ENCODE data around the gene TRIM52. TPM values are rescaled to one million over a fixed set of nuclear protein-coding genes. Genes with fewer than 3 reads are reported as not detected.

The TRIM52 gene
- total and polyA plus RNA-seq, 2 of the 13 experiments (the other 11 are each of a cell fraction or from before 2014, with no cell fraction given), result 7.2 to 11.6 TPM

DNA sequence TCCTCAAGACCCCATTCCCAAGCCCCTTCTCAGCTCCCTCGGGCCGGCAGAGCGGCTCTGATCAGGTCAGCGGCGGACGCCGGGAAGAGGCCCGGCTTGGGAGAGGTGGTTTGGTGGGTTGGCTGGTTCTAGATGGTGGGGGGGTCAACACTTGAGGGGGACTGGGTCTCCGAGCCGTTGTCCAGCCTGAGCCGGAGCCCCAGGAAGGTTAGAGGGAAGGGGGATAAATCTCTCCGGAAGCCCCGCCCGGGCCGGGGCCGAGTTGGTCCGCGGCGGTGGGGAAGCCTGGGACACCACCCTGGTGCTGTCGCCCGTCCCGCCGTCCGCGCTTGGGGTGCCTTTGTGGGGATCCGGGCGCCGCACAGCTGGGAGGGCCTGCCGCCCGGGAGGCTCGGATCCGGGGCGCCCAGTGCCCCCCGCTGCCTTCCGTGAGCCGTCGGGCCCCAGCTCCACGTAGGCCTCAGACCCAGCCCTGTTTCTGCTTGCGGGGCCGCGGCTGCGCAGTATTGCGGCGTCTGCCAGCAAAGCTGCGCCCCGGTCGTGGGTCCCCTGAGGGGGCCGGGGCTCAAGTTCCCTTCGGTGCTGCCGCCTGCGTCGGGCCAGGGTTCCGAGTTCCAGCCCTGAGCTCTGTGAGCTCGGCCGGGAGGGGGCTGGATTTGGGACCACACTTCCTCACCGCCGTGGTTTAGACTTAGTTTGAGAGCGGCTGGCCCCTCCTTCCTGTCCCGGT is 542 bp upstream of the TRIM52 start (continued):
- TF ChIP-seq UBTF (CRISPR knock-in tag; IDR thresholded peaks at IDR 0.05), result peak; percentile 85; the same call in 1 of the 2 replicates
- 0 out of 2 replicates have a peak, but pooled peaks have one; percentile 24 for TF ChIP-seq HNF4A (CRISPR knock-in tag; IDR thresholded peaks at IDR 0.05)
- TF ChIP-seq FOXJ3 (CRISPR knock-in tag; IDR thresholded peaks at IDR 0.05; ENCODE audit: borderline replicate concordance), result peak; percentile 29; the same call in 1 of the 2 replicates
- TF ChIP-seq SATB2 (CRISPR knock-in tag; IDR thresholded peaks at IDR 0.05), result no peak
- TF ChIP-seq BRCA1 (CRISPR knock-in tag; IDR thresholded peaks at IDR 0.05), result peak; percentile 63
- TF ChIP-seq PCBP2 (optimal IDR thresholded peaks at IDR 0.05; ENCODE audit: low read depth, low read length, poor library complexity, severe bottlenecking), result no peak
- peak; percentile 30; the same call in 1 of the 2 replicates for TF ChIP-seq ZNF879 (CRISPR knock-in tag; IDR thresholded peaks at IDR 0.05)
- TF ChIP-seq PBX3 (CRISPR knock-in tag; IDR thresholded peaks at IDR 0.05; ENCODE audit: borderline replicate concordance), result peak; percentile 73; the same call in 1 of the 2 replicates
- TF ChIP-seq KMT2A (CRISPR knock-in tag; IDR thresholded peaks at IDR 0.05), result no peak; the same call in 1 of the 2 replicates
- TF ChIP-seq ZSCAN31 (CRISPR knock-in tag; IDR thresholded peaks at IDR 0.05; ENCODE audit: low read depth), result no peak
- TF ChIP-seq KDM1A (CRISPR knock-in tag; IDR thresholded peaks at IDR 0.05), result no peak
- TF ChIP-seq DNMT1 (CRISPR knock-in tag; IDR thresholded peaks at IDR 0.05), result no peak
- TF ChIP-seq PHF21A (CRISPR knock-in tag; IDR thresholded peaks at IDR 0.05), result peak; percentile 38
- TF ChIP-seq ZNF781 (CRISPR knock-in tag; IDR thresholded peaks at IDR 0.05; ENCODE audit: borderline replicate concordance, not compliant biosample characterization), result no peak
- no peak for TF ChIP-seq PRMT3 (CRISPR knock-in tag; IDR thresholded peaks at IDR 0.05; ENCODE audit: borderline replicate concordance, low read depth)
- TF ChIP-seq REXO4 (CRISPR knock-in tag; IDR thresholded peaks at IDR 0.05; ENCODE audit: borderline replicate concordance), result no peak
- no peak for TF ChIP-seq SMARCE1 (IDR thresholded peaks at IDR 0.05; ENCODE audit: borderline replicate concordance)
- TF ChIP-seq ZNF589 (CRISPR knock-in tag; conservative IDR thresholded peaks at IDR 0.05), result 0 out of 2 replicates have a peak, but pooled peaks have one; percentile 24
- TF ChIP-seq MYPOP (CRISPR knock-in tag; IDR thresholded peaks at IDR 0.05), result peak; percentile 55; the same call in 1 of the 2 replicates
- TF ChIP-seq KDM5B (CRISPR knock-in tag; IDR thresholded peaks at IDR 0.05; ENCODE audit: borderline replicate concordance), result peak; percentile 58
- TF ChIP-seq ZZZ3 (CRISPR knock-in tag; IDR thresholded peaks at IDR 0.05; ENCODE audit: borderline replicate concordance), result no peak; the same call in 1 of the 2 replicates
- no peak for TF ChIP-seq SIX1 (CRISPR knock-in tag; IDR thresholded peaks at IDR 0.05; ENCODE audit: borderline replicate concordance)
- TF ChIP-seq ZNF788 (CRISPR knock-in tag; IDR thresholded peaks at IDR 0.05; ENCODE audit: borderline replicate concordance), result no peak
- peak; percentile 35; the same call in 1 of the 2 replicates for TF ChIP-seq ZNF414 (CRISPR knock-in tag; IDR thresholded peaks at IDR 0.05)
- no peak for TF ChIP-seq NCOR1 (IDR thresholded peaks at IDR 0.05; ENCODE audit: borderline replicate concordance, low read length)

All from HepG2 (cell line).